ENCODE results near the gene MAZ. TPM values are rescaled to one million over a fixed set of nuclear protein-coding genes. Genes with fewer than 3 reads are reported as not detected.

Gene MAZ
- total and polyA plus RNA-seq, 2 of the 8 experiments (the other 6 are each of a cell fraction or from before 2014, with no cell fraction given) = 219 to 380 TPM

DNA sequence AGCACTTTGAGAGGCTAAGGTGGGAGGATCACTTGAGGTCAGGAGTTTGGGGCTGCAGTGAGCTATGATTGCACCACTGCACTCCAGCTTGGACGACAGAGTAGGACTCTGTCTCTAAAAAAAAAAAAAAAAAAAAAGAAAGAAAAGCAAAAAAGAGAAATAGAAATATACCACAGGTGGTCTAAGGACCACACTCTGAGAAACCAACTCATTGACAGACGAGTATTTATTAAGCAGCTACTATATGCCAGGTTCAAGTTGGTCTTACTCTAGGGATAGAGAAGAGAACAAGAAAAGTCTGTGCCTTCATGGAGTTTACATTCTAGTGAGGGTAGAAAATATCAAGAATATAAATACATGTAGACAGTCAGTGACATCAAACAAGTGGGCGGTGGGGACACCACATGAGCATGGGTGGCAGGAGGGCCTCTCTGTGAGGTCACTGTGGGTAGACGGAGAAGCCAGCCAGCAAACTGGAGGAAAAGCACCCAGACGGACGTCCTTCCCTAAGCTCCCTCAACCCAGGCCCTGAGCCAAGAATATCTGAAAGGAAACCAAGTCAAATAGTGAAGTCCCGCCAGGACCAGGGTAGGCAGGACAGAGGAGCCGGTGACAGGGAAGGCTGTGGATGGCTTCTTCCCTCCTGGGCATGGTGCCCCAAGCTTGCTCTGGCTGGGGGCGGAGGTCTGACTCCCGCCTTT lies 52.0 kb downstream of the MAZ start:
- ChIA-PET POLR2A (ENCODE audit: partially characterized antibody) (interaction anchor here (0.9 to 1.6 kb wide), 3 partner anchors 29 to 51 kb away, joined by 3 to 7 read pairs (median 4); partner anchors contain the start of gene SEZ6L2), CTCF (ENCODE audit: partially characterized antibody) (interaction anchor here (0.8 to 15.0 kb wide), 4 partner anchors 9 to 173 kb away, joined by 3 to 212 read pairs (median 7); partner anchors contain the start of genes MVP, PAGR1 and TLCD3B)
- H4K91ac ChIP-seq (replicated peaks; ENCODE audit: insufficient read length, low read length) = no peak overlapping the region
- H2BK5ac ChIP-seq (ENCODE audit: low read depth, low read length) = no peak overlapping the region
- H3K56ac ChIP-seq (replicated peaks; ENCODE audit: insufficient read length, low read depth, low read length) = no peak overlapping the region
- 88% methylated on average over 7 of the region's 10 CpGs; no CpG with 5 or more reads in 1 of the 2 experiments for WGBS, 2 experiments (ENCODE audit: extremely low coverage in 1 of 2, insufficient coverage in 1 of 2, insufficient read length in 1 of 2, insufficient replicate concordance in 2 of 2, low coverage in 1 of 2, low lambda C conversion rate in 2 of 2, missing lambda C conversion rate in 1 of 2)
- DNase-seq (ENCODE audit: low read depth in 1 of 2, low spot score in 2 of 2) (no peak), FAIRE-seq (no peak)
- H2AK5ac ChIP-seq (ENCODE audit: low read depth, low read length) = no peak overlapping the region
- peaks cover 0 to 9% of the 10 kb centered on the region in 2 experiments; a peak in 2 of 4 replicates for H3K79me2 ChIP-seq (ENCODE audit: control insufficient read depth in 1 of 2, insufficient read depth in 2 of 2, low read length in 2 of 2)
- H3K9me3 ChIP-seq (ENCODE audit: insufficient read depth in 2 of 2, low read depth in 1 of 2, low read length in 1 of 2) = no peaks in the 10 kb centered on the region
- H3K4me2 ChIP-seq (ENCODE audit: insufficient read depth in 1 of 2, low read depth in 2 of 2, low read length in 2 of 2) = no peak overlapping the region
- no peak overlapping the region for H4K5ac ChIP-seq (ENCODE audit: insufficient read length, low read depth, low read length)
- no peak overlapping the region for H3K27ac ChIP-seq (ENCODE audit: low read depth, low read length)
- no peak overlapping the region for H3K4ac ChIP-seq (replicated peaks; ENCODE audit: insufficient read length, low read depth, low read length)
- no peak overlapping the region for H2BK20ac ChIP-seq (ENCODE audit: low read length)
- no peak overlapping the region for H2BK120ac ChIP-seq (replicated peaks; ENCODE audit: low read depth, low read length)
- H3K27me3 ChIP-seq (replicated peaks in 1 of 4; ENCODE audit: control insufficient read depth in 3 of 4, extremely low read depth in 1 of 4, insufficient read depth in 3 of 4, low read length in 3 of 4) = no peaks in the 10 kb centered on the region
- no peak overlapping the region for H3K18ac ChIP-seq (ENCODE audit: extremely low read depth, low read length)
- H4K20me1 ChIP-seq (replicated peaks in 1 of 2; ENCODE audit: control insufficient read depth in 1 of 2, insufficient read depth in 2 of 2, low read length in 2 of 2) = peaks cover 0 to 5% of the 10 kb centered on the region in 2 experiments
- no peaks in the 10 kb centered on the region for H3K4me1 ChIP-seq (replicated peaks in 1 of 4; ENCODE audit: control insufficient read depth in 3 of 4, insufficient read depth in 4 of 4, low read length in 3 of 4)
- no peak overlapping the region for H3K4me3 ChIP-seq (ENCODE audit: extremely low read depth in 1 of 4, insufficient read depth in 2 of 4, low read depth in 3 of 4, low read length in 4 of 4)
- no peak overlapping the region for H2BK15ac ChIP-seq (ENCODE audit: low read length)
- H3K23ac ChIP-seq (ENCODE audit: insufficient read length) = no peak overlapping the region
- peaks cover 0 to 11% (median 6%) of the 10 kb centered on the region in 4 experiments; a peak in 5 of 8 replicates for H3K36me3 ChIP-seq (ENCODE audit: control insufficient read depth in 2 of 4, insufficient read depth in 4 of 4, low read length in 3 of 4)
- no peak overlapping the region for H3K14ac ChIP-seq (ENCODE audit: insufficient read length)
- peaks cover 9% of the 10 kb centered on the region for H3K79me1 ChIP-seq (ENCODE audit: low read depth, low read length)
- no peak overlapping the region; a peak in 1 of 7 replicates for H3K9ac ChIP-seq (replicated peaks in 1 of 4; ENCODE audit: extremely low read depth in 1 of 4, low read depth in 3 of 4, low read length in 3 of 4)
- H4K8ac ChIP-seq (ENCODE audit: extremely low read depth, insufficient read depth, low read length) = no peak overlapping the region
- H2BK12ac ChIP-seq (ENCODE audit: low read depth, low read length) = no peak overlapping the region
- H3K23me2 ChIP-seq (ENCODE audit: low read depth, low read length) = peaks cover 5% of the 10 kb centered on the region; the same call in 1 of the 2 replicates
- no peak overlapping the region for H2AFZ ChIP-seq (ENCODE audit: low read length)
- no peak for TF ChIP-seq KDM1A (IDR thresholded peaks at IDR 0.05; ENCODE audit: borderline replicate concordance, low read length)
- TF ChIP-seq RNF2 (IDR thresholded peaks at IDR 0.05; ENCODE audit: borderline replicate concordance, low read depth, low read length, missing control alignments, poor library complexity, severe bottlenecking) = no peak
- TF ChIP-seq, protein P1, sequence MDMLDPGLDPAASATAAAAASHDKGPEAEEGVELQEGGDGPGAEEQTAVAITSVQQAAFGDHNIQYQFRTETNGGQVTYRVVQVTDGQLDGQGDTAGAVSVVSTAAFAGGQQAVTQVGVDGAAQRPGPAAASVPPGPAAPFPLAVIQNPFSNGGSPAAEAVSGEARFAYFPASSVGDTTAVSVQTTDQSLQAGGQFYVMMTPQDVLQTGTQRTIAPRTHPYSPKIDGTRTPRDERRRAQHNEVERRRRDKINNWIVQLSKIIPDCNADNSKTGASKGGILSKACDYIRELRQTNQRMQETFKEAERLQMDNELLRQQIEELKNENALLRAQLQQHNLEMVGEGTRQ (IDR thresholded peaks at IDR 0.05; ENCODE audit: low read length) = no peak
- no peak for TF ChIP-seq HDAC6 (IDR thresholded peaks at IDR 0.05; ENCODE audit: low read depth, low read length)
- no peak for TF ChIP-seq TEAD4 (IDR thresholded peaks at IDR 0.05; ENCODE audit: low read depth, low read length)
- TF ChIP-seq, protein P2, sequence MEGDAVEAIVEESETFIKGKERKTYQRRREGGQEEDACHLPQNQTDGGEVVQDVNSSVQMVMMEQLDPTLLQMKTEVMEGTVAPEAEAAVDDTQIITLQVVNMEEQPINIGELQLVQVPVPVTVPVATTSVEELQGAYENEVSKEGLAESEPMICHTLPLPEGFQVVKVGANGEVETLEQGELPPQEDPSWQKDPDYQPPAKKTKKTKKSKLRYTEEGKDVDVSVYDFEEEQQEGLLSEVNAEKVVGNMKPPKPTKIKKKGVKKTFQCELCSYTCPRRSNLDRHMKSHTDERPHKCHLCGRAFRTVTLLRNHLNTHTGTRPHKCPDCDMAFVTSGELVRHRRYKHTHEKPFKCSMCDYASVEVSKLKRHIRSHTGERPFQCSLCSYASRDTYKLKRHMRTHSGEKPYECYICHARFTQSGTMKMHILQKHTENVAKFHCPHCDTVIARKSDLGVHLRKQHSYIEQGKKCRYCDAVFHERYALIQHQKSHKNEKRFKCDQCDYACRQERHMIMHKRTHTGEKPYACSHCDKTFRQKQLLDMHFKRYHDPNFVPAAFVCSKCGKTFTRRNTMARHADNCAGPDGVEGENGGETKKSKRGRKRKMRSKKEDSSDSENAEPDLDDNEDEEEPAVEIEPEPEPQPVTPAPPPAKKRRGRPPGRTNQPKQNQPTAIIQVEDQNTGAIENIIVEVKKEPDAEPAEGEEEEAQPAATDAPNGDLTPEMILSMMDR (IDR thresholded peaks at IDR 0.05; ENCODE audit: control extremely low read depth in 1 of 3, insufficient read depth in 1 of 3, low read depth in 1 of 3, low read length in 3 of 3) = no peak
- no peak for TF ChIP-seq SP4 (IDR thresholded peaks at IDR 0.05; ENCODE audit: low read length)
- TF ChIP-seq CBX8 (IDR thresholded peaks at IDR 0.05; ENCODE audit: borderline replicate concordance, low read depth, low read length) = no peak

Data from H1 (cell line).